Thyroid gland (tissue), 4 donors: Measurements from ENCODE around the gene CAPZA1.

Experiments used
- CTCF ChIP-seq, 6 experiments: fragments of 200-600 bp in 3 of 6; fragments of 450-650 bp in 3 of 6; sonication (generic) in 3 of 6; IDR thresholded peaks; one replicate each; pipeline ENCODE4 v1.5.1; 2016 to 2019; ENCODE audit warnings: antibody characterized with exemption in 6 of 6, mild to moderate bottlenecking in 2 of 6, inconsistent platforms in 1 of 6, moderate library complexity in 1 of 6
- POLR2A ChIP-seq, 2 donors: fragments of 450-650 bp; IDR thresholded peaks; one replicate each; pipeline ENCODE4 v1.6.1; 2017; ENCODE audit warnings: antibody characterized with exemption in 2 of 2, mild to moderate bottlenecking in 2 of 2, moderate library complexity in 1 of 2

- no peak for TF ChIP-seq CTCF (IDR thresholded peaks at IDR 0.05)
- no peak for TF ChIP-seq POLR2A (IDR thresholded peaks at IDR 0.05)
These were observed 13.9 kb upstream of the CAPZA1 start for GRCh38 chr1:112605633-112606327.
